Retinal pigment epithelial cell (primary cell): ENCODE results near the gene PBX1.

Source experiments
- DNase-seq: peaks from one replicate; pipeline ENCODE4 v3.0.0-alpha.2; 2010; ENCODE audit warnings: low read depth
- H3K4me3 ChIP-seq: 2 replicates; pipeline ENCODE4 v1.5.1; 2011; ENCODE audit warnings: mild to moderate bottlenecking, low read length, control low read depth, moderate library complexity
- CTCF ChIP-seq: conservative IDR thresholded peaks from 2 replicates; pipeline ENCODE4 v1.5.1; 2011; ENCODE audit warnings: low read depth, low read length, control low read depth, inconsistent platforms

The PBX1 gene

GRCh38 chr1:164702664-164703063 is 143.7 kb downstream of the PBX1 start:
- no peak overlapping the region for H3K4me3 ChIP-seq
- DNase-seq, result no peak
- TF ChIP-seq CTCF, result no peak

- no peak for TF ChIP-seq CTCF
- H3K4me3 ChIP-seq, result no peak overlapping the region
- no peak for DNase-seq
Observed at GRCh38 chr1:164703463-164703862, 144.5 kb downstream of the PBX1 start.

GRCh38 chr1:164703960-164704411 is 145.0 kb downstream of the PBX1 start:
- DNase-seq, result no peak
- no peak for TF ChIP-seq CTCF
- no peak overlapping the region for H3K4me3 ChIP-seq

GRCh38 chr1:164704954-164705353 is 146.0 kb downstream of the PBX1 start:
- H3K4me3 ChIP-seq, result no peak overlapping the region
- peak; percentile 50 for TF ChIP-seq CTCF
- DNase-seq, result no peak

GRCh38 chr1:164706606-164706987 is 147.6 kb downstream of the PBX1 start:
- TF ChIP-seq CTCF, result no peak
- no peak overlapping the region for H3K4me3 ChIP-seq
- DNase-seq, result no peak

- no peak for TF ChIP-seq CTCF
- no peak for DNase-seq
- no peak overlapping the region for H3K4me3 ChIP-seq
Observed at GRCh38 chr1:164707868-164708331, 148.9 kb downstream of the PBX1 start.

- no peak overlapping the region for H3K4me3 ChIP-seq
- DNase-seq, result no peak
- no peak for TF ChIP-seq CTCF
Observed at GRCh38 chr1:164708596-164708995, 149.6 kb downstream of the PBX1 start.
